Measurements from ENCODE around the gene SBF1.
"Not testable (repeated sequence)": the region's sequence is repeated elsewhere in the genome, so short reads cannot be mapped to it uniquely, and the experiment has no call there.

Gene SBF1

GRCh38 chr22:50408954-50409353 is 65.9 kb downstream of the SBF1 start:
- not testable (repeated sequence) for H2BK15ac ChIP-seq (ENCODE audit: low read depth, poor library complexity, severe bottlenecking); H3K9ac ChIP-seq (ENCODE audit: low read length); H4K8ac ChIP-seq (ENCODE audit: low read length); H3K27ac ChIP-seq (ENCODE audit: low read length, poor library complexity, severe bottlenecking); H3K18ac ChIP-seq (ENCODE audit: low read depth in 1 of 2, low read length in 2 of 2); H2BK120ac ChIP-seq (ENCODE audit: low read depth, low read length); H3K4me3 ChIP-seq (ENCODE audit: insufficient read depth in 1 of 2, low read depth in 1 of 2, low read length in 2 of 2); H4K91ac ChIP-seq (ENCODE audit: low read length); DNase-seq; H2AK5ac ChIP-seq (ENCODE audit: low read length, severe bottlenecking); H3K23ac ChIP-seq (ENCODE audit: low read length in 2 of 2); H3K4me2 ChIP-seq (ENCODE audit: low read length, poor library complexity, severe bottlenecking); H3K27me3 ChIP-seq (ENCODE audit: control insufficient read depth in 1 of 2, insufficient read depth in 1 of 2, low read length in 2 of 2); H2BK5ac ChIP-seq (ENCODE audit: low read depth, low read length, poor library complexity, severe bottlenecking); H3K9me3 ChIP-seq (ENCODE audit: control insufficient read depth, low read length); H3K4ac ChIP-seq (ENCODE audit: low read depth in 1 of 2, low read length in 2 of 2); H3K4me1 ChIP-seq (ENCODE audit: control insufficient read depth, insufficient read depth, low read depth, low read length); H2AFZ ChIP-seq (ENCODE audit: low read depth, low read length); H2BK12ac ChIP-seq (ENCODE audit: low read length in 2 of 2); H3K14ac ChIP-seq (ENCODE audit: low read length in 2 of 2)
- whole genome bisulfite sequencing, result 97% methylated on average over 9 of the region's 9 CpGs
- Histone ChIP-seq H3K36me3 (ENCODE audit: control insufficient read depth in 1 of 2, insufficient read depth in 2 of 2, low read depth in 1 of 2, low read length in 2 of 2) (peaks cover 42 to 56% of the 10 kb centered on the region in 2 experiments), H3K79me1 (replicated peaks; ENCODE audit: low read length, poor library complexity, severe bottlenecking) (peaks cover 21% of the 10 kb centered on the region)

GRCh38 chr22:50408311-50408710 is 66.5 kb downstream of the SBF1 start:
- Histone ChIP-seq H3K4me2 (ENCODE audit: low read length, poor library complexity, severe bottlenecking) (no peak overlapping the region), H3K18ac (ENCODE audit: low read depth in 1 of 2, low read length in 2 of 2) (no peak overlapping the region), H2BK120ac (ENCODE audit: low read depth, low read length) (no peak overlapping the region), H2BK5ac (ENCODE audit: low read depth, low read length, poor library complexity, severe bottlenecking) (no peak overlapping the region), H4K8ac (ENCODE audit: low read length) (no peak overlapping the region), H3K4ac (ENCODE audit: low read depth in 1 of 2, low read length in 2 of 2) (no peak overlapping the region), H2AK5ac (ENCODE audit: low read length, severe bottlenecking) (no peak overlapping the region), H3K4me1 (ENCODE audit: control insufficient read depth, insufficient read depth, low read depth, low read length) (peaks cover 10% of the 10 kb centered on the region), H3K36me3 (ENCODE audit: control insufficient read depth in 1 of 2, insufficient read depth in 2 of 2, low read depth in 1 of 2, low read length in 2 of 2) (peaks cover 36 to 56% of the 10 kb centered on the region in 2 experiments), H2BK12ac (ENCODE audit: low read length in 2 of 2) (no peak overlapping the region), H3K23ac (ENCODE audit: low read length in 2 of 2) (no peak overlapping the region), H3K27ac (ENCODE audit: low read length, poor library complexity, severe bottlenecking) (no peak overlapping the region), H3K9ac (ENCODE audit: low read length) (no peak overlapping the region), H2AFZ (ENCODE audit: low read depth, low read length) (no peak overlapping the region), H3K4me3 (ENCODE audit: insufficient read depth in 1 of 2, low read depth in 1 of 2, low read length in 2 of 2) (no peak overlapping the region), H2BK15ac (ENCODE audit: low read depth, poor library complexity, severe bottlenecking) (no peak overlapping the region), H4K91ac (ENCODE audit: low read length) (no peak overlapping the region), H3K9me3 (ENCODE audit: control insufficient read depth, low read length) (no peaks in the 10 kb centered on the region), H3K14ac (ENCODE audit: low read length in 2 of 2) (no peak overlapping the region), H3K79me1 (replicated peaks; ENCODE audit: low read length, poor library complexity, severe bottlenecking) (peaks cover 21% of the 10 kb centered on the region), H3K27me3 (ENCODE audit: control insufficient read depth in 1 of 2, insufficient read depth in 1 of 2, low read length in 2 of 2) (no peaks in the 10 kb centered on the region)
- 97% methylated on average over 10 of the region's 13 CpGs for whole genome bisulfite sequencing
- no peak for DNase-seq

- H4K8ac ChIP-seq (ENCODE audit: low read length), result no peak overlapping the region
- no peak overlapping the region for H3K4me2 ChIP-seq (ENCODE audit: low read length, poor library complexity, severe bottlenecking)
- WGBS, result 97% methylated on average over 24 of the region's 25 CpGs
- H2BK12ac ChIP-seq (ENCODE audit: low read length in 2 of 2), result no peak overlapping the region
- H2AFZ ChIP-seq (ENCODE audit: low read depth, low read length), result no peak overlapping the region
- H3K9me3 ChIP-seq (ENCODE audit: control insufficient read depth, low read length), result no peaks in the 10 kb centered on the region
- H3K27ac ChIP-seq (ENCODE audit: low read length, poor library complexity, severe bottlenecking), result no peak overlapping the region
- no peak overlapping the region for H3K18ac ChIP-seq (ENCODE audit: low read depth in 1 of 2, low read length in 2 of 2)
- H3K4ac ChIP-seq (ENCODE audit: low read depth in 1 of 2, low read length in 2 of 2), result no peak overlapping the region
- H3K79me1 ChIP-seq (replicated peaks; ENCODE audit: low read length, poor library complexity, severe bottlenecking), result peaks cover 30% of the 10 kb centered on the region
- H2BK120ac ChIP-seq (ENCODE audit: low read depth, low read length), result no peak overlapping the region
- H4K91ac ChIP-seq (ENCODE audit: low read length), result peak overlapping the region; percentile 2
- no peak overlapping the region for H3K4me3 ChIP-seq (ENCODE audit: insufficient read depth in 1 of 2, low read depth in 1 of 2, low read length in 2 of 2)
- H3K14ac ChIP-seq (ENCODE audit: low read length in 2 of 2), result no peak overlapping the region
- no peak overlapping the region for H3K9ac ChIP-seq (ENCODE audit: low read length)
- no peak overlapping the region for H3K23ac ChIP-seq (ENCODE audit: low read length in 2 of 2)
- no peak overlapping the region for H2AK5ac ChIP-seq (ENCODE audit: low read length, severe bottlenecking)
- H3K36me3 ChIP-seq (ENCODE audit: control insufficient read depth in 1 of 2, insufficient read depth in 2 of 2, low read depth in 1 of 2, low read length in 2 of 2), result peaks cover 36 to 60% of the 10 kb centered on the region in 2 experiments
- no peak overlapping the region for H2BK15ac ChIP-seq (ENCODE audit: low read depth, poor library complexity, severe bottlenecking)
- no peaks in the 10 kb centered on the region for H3K27me3 ChIP-seq (ENCODE audit: control insufficient read depth in 1 of 2, insufficient read depth in 1 of 2, low read length in 2 of 2)
- no peak overlapping the region for H2BK5ac ChIP-seq (ENCODE audit: low read depth, low read length, poor library complexity, severe bottlenecking)
- DNase-seq, result no peak
- peaks cover 15% of the 10 kb centered on the region for H3K4me1 ChIP-seq (ENCODE audit: control insufficient read depth, insufficient read depth, low read depth, low read length)
These were observed 68.2 kb downstream of the SBF1 start for GRCh38 chr22:50406416-50407170.

- no peak overlapping the region for H2AFZ ChIP-seq (ENCODE audit: low read depth, low read length)
- H3K18ac ChIP-seq (ENCODE audit: low read depth in 1 of 2, low read length in 2 of 2), result peak overlapping the region in 1 of 2 experiments; percentile 1
- peaks cover 31% of the 10 kb centered on the region for H3K79me1 ChIP-seq (replicated peaks; ENCODE audit: low read length, poor library complexity, severe bottlenecking)
- no peaks in the 10 kb centered on the region for H3K27me3 ChIP-seq (ENCODE audit: control insufficient read depth in 1 of 2, insufficient read depth in 1 of 2, low read length in 2 of 2)
- H3K4me1 ChIP-seq (ENCODE audit: control insufficient read depth, insufficient read depth, low read depth, low read length), result peaks cover 26% of the 10 kb centered on the region
- DNase-seq, result no peak
- no peak overlapping the region for H3K9ac ChIP-seq (ENCODE audit: low read length)
- no peak overlapping the region for H3K4me2 ChIP-seq (ENCODE audit: low read length, poor library complexity, severe bottlenecking)
- H3K4ac ChIP-seq (ENCODE audit: low read depth in 1 of 2, low read length in 2 of 2), result no peak overlapping the region
- H3K36me3 ChIP-seq (ENCODE audit: control insufficient read depth in 1 of 2, insufficient read depth in 2 of 2, low read depth in 1 of 2, low read length in 2 of 2), result peaks cover 38 to 42% of the 10 kb centered on the region in 2 experiments
- no peak overlapping the region for H2BK15ac ChIP-seq (ENCODE audit: low read depth, poor library complexity, severe bottlenecking)
- H3K4me3 ChIP-seq (ENCODE audit: insufficient read depth in 1 of 2, low read depth in 1 of 2, low read length in 2 of 2), result no peak overlapping the region
- no peak overlapping the region for H3K23ac ChIP-seq (ENCODE audit: low read length in 2 of 2)
- WGBS, result 92% methylated on average over 8 of the region's 8 CpGs
- H2BK12ac ChIP-seq (ENCODE audit: low read length in 2 of 2), result no peak overlapping the region
- H2BK120ac ChIP-seq (ENCODE audit: low read depth, low read length), result no peak overlapping the region
- H3K27ac ChIP-seq (ENCODE audit: low read length, poor library complexity, severe bottlenecking), result no peak overlapping the region
- H4K91ac ChIP-seq (ENCODE audit: low read length), result no peak overlapping the region
- no peak overlapping the region for H2BK5ac ChIP-seq (ENCODE audit: low read depth, low read length, poor library complexity, severe bottlenecking)
- no peak overlapping the region for H2AK5ac ChIP-seq (ENCODE audit: low read length, severe bottlenecking)
- no peaks in the 10 kb centered on the region for H3K9me3 ChIP-seq (ENCODE audit: control insufficient read depth, low read length)
- H4K8ac ChIP-seq (ENCODE audit: low read length), result peak overlapping the region; percentile 12
- no peak overlapping the region for H3K14ac ChIP-seq (ENCODE audit: low read length in 2 of 2)
These were observed 71.1 kb downstream of the SBF1 start for GRCh38 chr22:50403701-50404101.
